Activated naive CD4-positive, alpha-beta T cell treated with anti-CD3 and anti-CD28 coated beads, Interleukin-2, amount 50 U/mL, for 24 hours (primary cell): ENCODE results near the gene GRM7.

Experiments used
- H3K27ac Mint-ChIP-seq: one replicate; pipeline ENCODE4 v1.8.0; 2021; ENCODE audit warnings: mild to moderate bottlenecking, mixed read lengths
- H3K27me3 Mint-ChIP-seq: one replicate; pipeline ENCODE4 v1.8.0; 2021; ENCODE audit warnings: mixed read lengths
- H3K36me3 Mint-ChIP-seq: one replicate; pipeline ENCODE4 v1.8.0; 2021; ENCODE audit warnings: mixed read lengths
- H3K4me1 Mint-ChIP-seq: one replicate; pipeline ENCODE4 v1.8.0; 2021; ENCODE audit warnings: mixed read lengths
- H3K4me3 Mint-ChIP-seq: one replicate; pipeline ENCODE4 v1.8.0; 2021; ENCODE audit warnings: mild to moderate bottlenecking, mixed read lengths
- H3K9me3 Mint-ChIP-seq: one replicate; pipeline ENCODE4 v1.8.0; 2021; ENCODE audit warnings: mixed read lengths

The GRM7 gene

GRCh38 chr3:7740458-7740857 is 879.5 kb downstream of the GRM7 start:
- Mint-ChIP-seq H3K4me3 (no peak overlapping the region), H3K36me3 (no peaks in the 10 kb centered on the region), H3K9me3 (no peaks in the 10 kb centered on the region), H3K4me1 (no peaks in the 10 kb centered on the region), H3K27me3 (no peaks in the 10 kb centered on the region), H3K27ac (no peak overlapping the region)

- Mint-ChIP-seq H3K4me3 (no peak overlapping the region), H3K9me3 (no peaks in the 10 kb centered on the region), H3K4me1 (no peaks in the 10 kb centered on the region), H3K27ac (no peak overlapping the region), H3K36me3 (no peaks in the 10 kb centered on the region), H3K27me3 (no peaks in the 10 kb centered on the region)
Observed at GRCh38 chr3:7744850-7745249, 883.9 kb downstream of the GRM7 start.

DNA sequence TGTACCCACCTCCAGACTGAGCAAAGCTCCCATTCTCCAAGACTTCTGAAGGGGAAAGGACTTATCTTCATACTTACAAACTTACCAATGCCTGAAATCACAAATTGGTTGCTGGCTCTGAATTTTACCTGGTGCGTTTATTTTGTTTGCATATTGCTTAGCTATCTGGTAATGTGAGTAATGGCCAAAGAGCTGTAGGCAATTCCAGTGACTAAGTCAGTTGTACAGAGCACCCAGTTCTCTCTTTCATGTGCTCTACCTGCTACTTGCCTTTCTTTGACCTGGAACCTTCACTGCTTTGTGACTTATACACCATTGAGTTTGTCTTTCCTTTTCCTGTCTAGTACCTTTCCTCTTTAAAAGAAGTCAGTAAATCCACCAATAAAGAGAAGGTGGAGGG is 884.8 kb downstream of the GRM7 start:
- Mint-ChIP-seq H3K9me3 (no peaks in the 10 kb centered on the region), H3K4me1 (no peaks in the 10 kb centered on the region), H3K36me3 (no peaks in the 10 kb centered on the region), H3K27ac (no peak overlapping the region), H3K4me3 (no peak overlapping the region), H3K27me3 (no peaks in the 10 kb centered on the region)

DNA sequence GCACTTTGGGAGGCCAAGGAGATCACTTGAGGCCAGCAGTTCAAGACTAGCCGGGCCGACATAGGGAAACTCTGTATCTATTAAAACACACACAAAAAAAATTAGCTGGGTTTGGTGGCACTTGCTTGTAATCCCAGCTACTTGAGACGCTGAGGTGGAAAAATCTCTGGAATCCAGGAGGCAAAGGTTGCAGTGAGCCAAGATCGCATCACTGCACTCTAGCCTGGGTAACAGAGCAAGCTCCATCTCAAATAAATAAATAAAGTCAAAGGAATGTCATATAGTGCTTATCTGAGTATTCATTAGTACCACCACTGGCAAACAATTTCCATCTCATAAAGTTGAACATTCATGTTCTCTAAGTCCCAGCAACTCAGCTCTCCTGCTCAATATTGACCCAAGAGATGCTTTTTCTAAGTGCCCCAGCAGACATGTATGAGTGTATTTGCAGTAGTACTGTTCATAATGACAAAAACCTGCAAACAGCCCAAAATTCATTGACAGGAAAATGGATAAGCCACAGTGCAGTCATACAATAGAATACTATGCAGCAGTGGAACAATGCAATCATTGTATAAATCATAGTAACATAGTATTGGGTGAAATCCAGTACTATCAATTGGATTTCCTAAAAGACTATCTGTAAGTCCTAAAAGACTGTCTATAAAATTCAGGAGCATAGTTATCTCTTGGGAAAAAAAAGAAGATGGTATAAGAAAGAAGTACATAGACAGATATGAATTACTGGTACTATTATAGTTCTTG is 889.2 kb downstream of the GRM7 start:
- no peak overlapping the region for H3K4me3 Mint-ChIP-seq
- H3K36me3 Mint-ChIP-seq, result no peaks in the 10 kb centered on the region
- peaks cover 6% of the 10 kb centered on the region for H3K4me1 Mint-ChIP-seq
- no peak overlapping the region for H3K27ac Mint-ChIP-seq
- no peaks in the 10 kb centered on the region for H3K27me3 Mint-ChIP-seq
- H3K9me3 Mint-ChIP-seq, result no peaks in the 10 kb centered on the region

- Mint-ChIP-seq H3K27me3 (no peaks in the 10 kb centered on the region), H3K4me1 (peaks cover 6% of the 10 kb centered on the region), H3K9me3 (no peaks in the 10 kb centered on the region), H3K36me3 (peaks cover 2% of the 10 kb centered on the region), H3K27ac (no peak overlapping the region), H3K4me3 (no peak overlapping the region)
Observed at GRCh38 chr3:7752005-7752404, 891.1 kb downstream of the GRM7 start.

GRCh38 chr3:7754653-7755441 is 893.9 kb downstream of the GRM7 start:
- Mint-ChIP-seq H3K27ac (no peak overlapping the region), H3K27me3 (no peaks in the 10 kb centered on the region), H3K4me3 (no peak overlapping the region), H3K4me1 (peaks cover 6% of the 10 kb centered on the region), H3K9me3 (no peaks in the 10 kb centered on the region), H3K36me3 (peaks cover 2% of the 10 kb centered on the region)

- no peak overlapping the region for H3K4me3 Mint-ChIP-seq
- no peaks in the 10 kb centered on the region for H3K27me3 Mint-ChIP-seq
- no peaks in the 10 kb centered on the region for H3K4me1 Mint-ChIP-seq
- H3K9me3 Mint-ChIP-seq, result no peaks in the 10 kb centered on the region
- no peak overlapping the region for H3K27ac Mint-ChIP-seq
- H3K36me3 Mint-ChIP-seq, result peaks cover 2% of the 10 kb centered on the region
Observed at GRCh38 chr3:7759630-7760029, 898.7 kb downstream of the GRM7 start.

DNA sequence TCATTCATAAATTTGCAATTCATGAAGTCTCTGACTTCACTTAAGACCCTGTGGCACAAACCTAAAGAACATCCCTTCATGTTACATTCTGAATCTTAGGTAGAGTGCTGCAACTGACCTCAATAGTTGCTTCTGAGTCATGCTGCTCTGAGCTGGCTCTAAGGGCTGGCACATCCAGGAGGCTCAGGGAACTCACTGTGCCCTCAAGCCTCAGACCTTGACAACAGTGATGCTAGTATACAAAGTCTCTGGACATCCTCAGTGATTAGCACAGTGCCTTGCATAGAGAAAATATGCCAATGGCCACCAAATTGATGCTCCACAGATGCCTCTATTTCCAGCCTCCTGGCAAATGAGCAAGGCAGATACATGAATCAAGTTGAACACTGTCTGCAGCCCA is 899.8 kb downstream of the GRM7 start:
- H3K27ac Mint-ChIP-seq, result no peak overlapping the region
- H3K36me3 Mint-ChIP-seq, result peaks cover 2% of the 10 kb centered on the region
- H3K4me1 Mint-ChIP-seq, result no peaks in the 10 kb centered on the region
- H3K27me3 Mint-ChIP-seq, result no peaks in the 10 kb centered on the region
- H3K9me3 Mint-ChIP-seq, result no peaks in the 10 kb centered on the region
- H3K4me3 Mint-ChIP-seq, result no peak overlapping the region

DNA sequence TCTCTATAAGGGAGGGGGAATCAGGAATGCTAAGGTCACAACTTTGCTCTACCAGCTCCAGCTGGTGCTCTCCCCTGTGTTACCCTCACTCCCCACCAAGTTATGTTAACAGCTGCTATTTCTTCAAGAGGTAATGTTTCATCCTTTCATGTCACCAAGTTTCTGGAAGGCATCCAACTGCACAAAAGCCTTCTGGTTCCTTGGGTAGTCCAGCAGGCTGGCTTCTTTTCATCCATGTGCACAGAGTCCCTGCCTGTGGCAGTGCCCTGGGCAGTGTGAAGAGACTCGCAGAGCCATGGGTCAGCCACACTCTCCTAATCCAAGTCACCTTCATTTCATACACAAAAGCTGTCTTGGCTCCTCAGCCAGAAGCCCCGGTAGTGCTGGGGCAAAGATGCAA is 903.2 kb downstream of the GRM7 start:
- peaks cover 8% of the 10 kb centered on the region for H3K9me3 Mint-ChIP-seq
- no peak overlapping the region for H3K27ac Mint-ChIP-seq
- no peak overlapping the region for H3K4me3 Mint-ChIP-seq
- no peaks in the 10 kb centered on the region for H3K4me1 Mint-ChIP-seq
- no peaks in the 10 kb centered on the region for H3K27me3 Mint-ChIP-seq
- H3K36me3 Mint-ChIP-seq, result no peaks in the 10 kb centered on the region

DNA sequence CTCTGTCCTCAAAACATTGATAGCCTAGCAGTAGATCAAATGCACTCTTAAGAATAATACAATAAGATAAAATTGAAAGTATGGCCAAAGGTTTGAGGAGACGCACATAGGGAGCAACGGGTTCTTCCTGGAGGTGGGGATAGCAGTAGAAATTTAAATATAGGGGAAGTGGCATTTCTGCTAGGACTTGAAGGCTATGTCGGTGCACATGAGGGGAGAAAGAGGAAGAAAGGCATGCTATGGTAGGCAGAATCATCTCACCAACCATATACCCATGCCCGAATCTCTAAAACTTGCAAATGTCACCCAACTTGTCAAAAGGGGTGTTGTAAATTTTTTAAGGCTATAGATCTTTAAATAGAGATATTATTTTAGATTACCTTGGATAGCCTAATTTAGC is 905.6 kb downstream of the GRM7 start:
- Mint-ChIP-seq H3K27me3 (no peaks in the 10 kb centered on the region), H3K27ac (no peak overlapping the region)

GRCh38 chr3:7779331-7779730 is 918.4 kb downstream of the GRM7 start:
- H3K27ac Mint-ChIP-seq, result no peak overlapping the region
- no peaks in the 10 kb centered on the region for H3K4me1 Mint-ChIP-seq
- no peak overlapping the region for H3K4me3 Mint-ChIP-seq
- no peaks in the 10 kb centered on the region for H3K9me3 Mint-ChIP-seq
- H3K27me3 Mint-ChIP-seq, result no peaks in the 10 kb centered on the region
- H3K36me3 Mint-ChIP-seq, result no peaks in the 10 kb centered on the region

More for the DNA sequence above, 905.6 kb downstream of the GRM7 start:
- no peak overlapping the region for H3K4me3 Mint-ChIP-seq
- H3K36me3 Mint-ChIP-seq, result no peaks in the 10 kb centered on the region
- peaks cover 8% of the 10 kb centered on the region for H3K9me3 Mint-ChIP-seq
- H3K4me1 Mint-ChIP-seq, result no peaks in the 10 kb centered on the region

- no peaks in the 10 kb centered on the region for H3K36me3 Mint-ChIP-seq
- no peak overlapping the region for H3K4me3 Mint-ChIP-seq
- H3K27me3 Mint-ChIP-seq, result no peaks in the 10 kb centered on the region
- no peak overlapping the region for H3K27ac Mint-ChIP-seq
- H3K9me3 Mint-ChIP-seq, result no peaks in the 10 kb centered on the region
- H3K4me1 Mint-ChIP-seq, result no peaks in the 10 kb centered on the region
Observed at GRCh38 chr3:7781395-7781794, 920.5 kb downstream of the GRM7 start.

DNA sequence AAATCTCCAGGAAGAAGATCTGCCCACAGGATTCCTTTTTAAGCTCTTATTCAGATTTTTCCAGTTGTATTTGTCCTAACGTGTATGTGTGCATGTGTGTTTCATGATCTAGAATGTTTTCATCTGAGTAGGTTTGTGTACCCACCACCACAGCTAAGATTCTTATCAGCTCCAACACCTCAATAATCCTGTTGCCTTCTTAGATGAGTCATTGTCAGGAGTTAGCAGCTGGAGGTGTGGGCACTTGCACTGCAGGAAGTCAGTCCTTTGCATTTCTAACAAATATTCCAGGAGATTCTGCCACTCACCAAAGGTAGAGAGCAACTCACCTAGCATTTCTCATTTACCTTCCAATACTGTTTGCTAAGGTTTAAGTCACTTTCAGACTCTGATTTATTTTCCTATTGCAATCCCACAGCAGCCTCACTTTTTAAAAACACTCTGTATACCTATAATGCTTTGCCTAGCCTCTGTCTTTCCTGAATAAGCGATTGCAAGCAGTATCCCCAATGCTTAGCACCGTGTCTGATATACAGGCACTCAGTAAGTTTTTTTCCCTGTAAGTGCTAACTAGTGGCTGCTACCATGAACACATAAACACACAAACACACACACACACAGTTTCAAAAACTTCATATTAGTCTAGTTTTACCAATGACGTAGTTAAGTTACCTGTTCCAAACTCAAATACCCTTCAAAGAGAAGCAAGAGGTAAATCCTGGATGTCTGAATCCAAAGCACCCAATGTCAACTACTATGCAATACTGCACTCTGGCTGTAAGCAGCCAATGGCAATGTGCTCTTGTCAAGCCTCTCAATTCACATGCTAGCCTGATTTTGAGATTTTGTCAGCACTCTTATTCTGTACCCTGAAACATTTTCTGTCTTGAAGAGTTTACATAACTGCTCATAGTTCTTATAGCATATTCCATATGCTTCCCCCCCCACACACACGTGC is 927.2 kb downstream of the GRM7 start:
- H3K36me3 Mint-ChIP-seq, result no peaks in the 10 kb centered on the region
- no peaks in the 10 kb centered on the region for H3K27me3 Mint-ChIP-seq
- H3K4me1 Mint-ChIP-seq, result no peaks in the 10 kb centered on the region
- no peak overlapping the region for H3K27ac Mint-ChIP-seq
- H3K9me3 Mint-ChIP-seq, result no peaks in the 10 kb centered on the region
- no peak overlapping the region for H3K4me3 Mint-ChIP-seq

- no peak overlapping the region for H3K4me3 Mint-ChIP-seq
- no peaks in the 10 kb centered on the region for H3K27me3 Mint-ChIP-seq
- no peak overlapping the region for H3K27ac Mint-ChIP-seq
- no peaks in the 10 kb centered on the region for H3K4me1 Mint-ChIP-seq
- no peaks in the 10 kb centered on the region for H3K9me3 Mint-ChIP-seq
- no peaks in the 10 kb centered on the region for H3K36me3 Mint-ChIP-seq
Observed at GRCh38 chr3:7788881-7789280, 928.0 kb downstream of the GRM7 start.

DNA sequence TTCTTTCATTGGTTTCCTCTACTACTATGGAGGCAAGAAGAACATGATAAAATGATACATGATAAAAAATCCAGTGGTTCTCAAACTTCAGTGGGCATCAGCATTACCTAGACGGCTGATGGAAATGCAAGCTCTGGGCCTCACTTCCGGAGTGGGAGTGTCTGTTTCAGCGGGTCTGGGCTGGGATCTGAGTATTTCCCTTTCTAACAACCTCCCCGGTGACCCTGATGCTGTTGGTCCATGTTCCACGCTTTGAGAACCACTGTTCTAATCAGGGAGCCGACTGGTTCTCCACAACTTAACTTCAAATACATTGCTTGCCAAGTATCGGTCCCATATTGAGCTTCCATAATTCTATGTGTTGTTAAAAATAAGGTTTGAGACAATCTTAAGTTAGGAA is 928.4 kb downstream of the GRM7 start:
- Mint-ChIP-seq H3K4me3 (no peak overlapping the region), H3K9me3 (no peaks in the 10 kb centered on the region), H3K4me1 (no peaks in the 10 kb centered on the region), H3K27me3 (no peaks in the 10 kb centered on the region), H3K36me3 (no peaks in the 10 kb centered on the region), H3K27ac (no peak overlapping the region)
